Measurements from ENCODE around the gene ARHGAP15. TPM values are rescaled to one million over a fixed set of nuclear protein-coding genes. Genes with fewer than 3 reads are reported as not detected.

ARHGAP15 gene
- total RNA-seq, 1 experiment from 2014 or later = 0.42 TPM

DNA sequence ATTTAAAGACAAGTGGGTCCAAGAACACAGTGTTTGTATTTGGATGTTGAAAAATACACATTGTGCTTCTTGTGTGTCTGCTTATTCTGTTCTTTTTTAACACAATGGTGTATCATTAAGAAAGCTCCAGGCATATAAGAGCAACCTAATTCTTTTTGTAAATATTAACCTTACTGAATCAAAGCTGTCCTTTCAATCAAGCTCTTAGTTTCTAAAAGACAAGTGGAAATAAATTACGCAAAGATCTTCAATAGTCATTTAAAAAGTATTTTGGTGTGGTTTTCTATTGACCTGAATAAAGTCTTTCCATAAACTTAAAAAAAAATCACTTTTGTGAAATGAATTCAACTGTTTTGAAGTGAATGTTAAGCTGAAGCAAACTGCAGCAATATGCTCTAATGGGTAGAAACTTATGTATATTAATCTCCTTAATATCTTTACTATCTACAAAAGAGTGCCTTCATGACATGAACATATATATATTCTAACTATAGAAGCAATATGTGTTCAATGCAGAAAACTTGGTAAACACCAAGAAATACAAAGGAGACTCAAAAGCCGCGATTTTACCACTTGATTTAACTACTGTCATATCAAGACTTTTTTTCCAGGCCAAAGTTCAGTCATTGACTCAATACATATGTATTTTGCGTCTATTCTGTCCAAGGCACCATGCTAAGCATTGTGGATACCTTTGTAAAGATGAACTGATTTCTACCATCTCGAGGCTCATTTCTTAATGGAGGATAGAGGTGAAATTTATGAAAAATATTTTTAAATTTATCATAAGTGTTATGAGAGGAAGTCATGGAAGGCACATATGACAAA lies 97.7 kb downstream of the ARHGAP15 start (continued):
- TF ChIP-seq, protein P1, sequence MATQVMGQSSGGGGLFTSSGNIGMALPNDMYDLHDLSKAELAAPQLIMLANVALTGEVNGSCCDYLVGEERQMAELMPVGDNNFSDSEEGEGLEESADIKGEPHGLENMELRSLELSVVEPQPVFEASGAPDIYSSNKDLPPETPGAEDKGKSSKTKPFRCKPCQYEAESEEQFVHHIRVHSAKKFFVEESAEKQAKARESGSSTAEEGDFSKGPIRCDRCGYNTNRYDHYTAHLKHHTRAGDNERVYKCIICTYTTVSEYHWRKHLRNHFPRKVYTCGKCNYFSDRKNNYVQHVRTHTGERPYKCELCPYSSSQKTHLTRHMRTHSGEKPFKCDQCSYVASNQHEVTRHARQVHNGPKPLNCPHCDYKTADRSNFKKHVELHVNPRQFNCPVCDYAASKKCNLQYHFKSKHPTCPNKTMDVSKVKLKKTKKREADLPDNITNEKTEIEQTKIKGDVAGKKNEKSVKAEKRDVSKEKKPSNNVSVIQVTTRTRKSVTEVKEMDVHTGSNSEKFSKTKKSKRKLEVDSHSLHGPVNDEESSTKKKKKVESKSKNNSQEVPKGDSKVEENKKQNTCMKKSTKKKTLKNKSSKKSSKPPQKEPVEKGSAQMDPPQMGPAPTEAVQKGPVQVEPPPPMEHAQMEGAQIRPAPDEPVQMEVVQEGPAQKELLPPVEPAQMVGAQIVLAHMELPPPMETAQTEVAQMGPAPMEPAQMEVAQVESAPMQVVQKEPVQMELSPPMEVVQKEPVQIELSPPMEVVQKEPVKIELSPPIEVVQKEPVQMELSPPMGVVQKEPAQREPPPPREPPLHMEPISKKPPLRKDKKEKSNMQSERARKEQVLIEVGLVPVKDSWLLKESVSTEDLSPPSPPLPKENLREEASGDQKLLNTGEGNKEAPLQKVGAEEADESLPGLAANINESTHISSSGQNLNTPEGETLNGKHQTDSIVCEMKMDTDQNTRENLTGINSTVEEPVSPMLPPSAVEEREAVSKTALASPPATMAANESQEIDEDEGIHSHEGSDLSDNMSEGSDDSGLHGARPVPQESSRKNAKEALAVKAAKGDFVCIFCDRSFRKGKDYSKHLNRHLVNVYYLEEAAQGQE (IDR thresholded peaks at IDR 0.05; ENCODE audit: low read depth) = no peak
- TF ChIP-seq, protein P2, sequence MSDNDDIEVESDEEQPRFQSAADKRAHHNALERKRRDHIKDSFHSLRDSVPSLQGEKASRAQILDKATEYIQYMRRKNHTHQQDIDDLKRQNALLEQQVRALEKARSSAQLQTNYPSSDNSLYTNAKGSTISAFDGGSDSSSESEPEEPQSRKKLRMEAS (IDR thresholded peaks at IDR 0.05) = no peak

DNA sequence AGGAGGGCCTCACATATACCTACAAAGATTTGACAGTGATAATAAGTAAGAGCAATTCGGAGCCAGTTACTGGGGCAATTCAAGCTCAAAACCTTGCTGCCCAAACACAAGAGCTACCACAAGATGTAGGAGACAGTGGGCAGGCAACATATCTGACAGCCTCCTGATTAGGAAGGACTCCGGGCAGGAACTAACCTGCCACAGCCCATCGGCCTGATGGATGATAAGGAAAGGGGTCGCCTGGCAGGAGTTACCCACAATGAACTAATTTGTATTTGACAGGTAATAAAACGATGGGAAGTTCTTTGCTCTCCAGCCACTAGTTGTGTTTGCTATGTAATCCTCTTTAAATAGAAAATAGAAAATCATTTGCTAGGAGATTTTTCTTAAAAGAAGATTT lies 100.2 kb downstream of the ARHGAP15 start:
- DNase-seq (ENCODE audit: low read depth, low spot score) = no peak
- RAD21 ChIA-PET (ENCODE audit: low non-redundant PET in 1 of 2, low total read pairs in 2 of 2, uncharacterized antibody in 2 of 2, unreplicated experiment in 2 of 2) = no interaction called here
- TF ChIP-seq TCF7L2 (IDR thresholded peaks at IDR 0.05; ENCODE audit: borderline replicate concordance, extremely low read depth, insufficient read depth, insufficient read length) (no peak), SRF (IDR thresholded peaks at IDR 0.05; ENCODE audit: low read depth) (no peak), RAD21 (IDR thresholded peaks at IDR 0.05; ENCODE audit: low read depth) (no peak), CBX3 (IDR thresholded peaks at IDR 0.05; ENCODE audit: low read depth) (no peak), YY1 (IDR thresholded peaks at IDR 0.05; ENCODE audit: extremely low read depth, insufficient replicate concordance, low read depth, low read length) (no peak), ELF1 (IDR thresholded peaks at IDR 0.05; ENCODE audit: borderline replicate concordance, low read depth) (no peak), ZNF274 (IDR thresholded peaks at IDR 0.05; ENCODE audit: low read depth, low read length) (no peak), ZFX (IDR thresholded peaks at IDR 0.05) (no peak), CEBPB (IDR thresholded peaks at IDR 0.05; ENCODE audit: low read depth) (no peak), SIN3A (IDR thresholded peaks at IDR 0.05; ENCODE audit: low read depth) (no peak)
- TF ChIP-seq, protein P1 (IDR thresholded peaks at IDR 0.05; ENCODE audit: low read depth) = no peak
- TF ChIP-seq, protein P3, sequence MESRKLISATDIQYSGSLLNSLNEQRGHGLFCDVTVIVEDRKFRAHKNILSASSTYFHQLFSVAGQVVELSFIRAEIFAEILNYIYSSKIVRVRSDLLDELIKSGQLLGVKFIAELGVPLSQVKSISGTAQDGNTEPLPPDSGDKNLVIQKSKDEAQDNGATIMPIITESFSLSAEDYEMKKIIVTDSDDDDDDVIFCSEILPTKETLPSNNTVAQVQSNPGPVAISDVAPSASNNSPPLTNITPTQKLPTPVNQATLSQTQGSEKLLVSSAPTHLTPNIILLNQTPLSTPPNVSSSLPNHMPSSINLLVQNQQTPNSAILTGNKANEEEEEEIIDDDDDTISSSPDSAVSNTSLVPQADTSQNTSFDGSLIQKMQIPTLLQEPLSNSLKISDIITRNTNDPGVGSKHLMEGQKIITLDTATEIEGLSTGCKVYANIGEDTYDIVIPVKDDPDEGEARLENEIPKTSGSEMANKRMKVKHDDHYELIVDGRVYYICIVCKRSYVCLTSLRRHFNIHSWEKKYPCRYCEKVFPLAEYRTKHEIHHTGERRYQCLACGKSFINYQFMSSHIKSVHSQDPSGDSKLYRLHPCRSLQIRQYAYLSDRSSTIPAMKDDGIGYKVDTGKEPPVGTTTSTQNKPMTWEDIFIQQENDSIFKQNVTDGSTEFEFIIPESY (IDR thresholded peaks at IDR 0.05; ENCODE audit: extremely low read depth, insufficient replicate concordance, low read length) = no peak
- TF ChIP-seq, protein P2 (IDR thresholded peaks at IDR 0.05) = no peak

More for the DNA sequence above, 100.2 kb downstream of the ARHGAP15 start:
- Histone ChIP-seq H3K4me2 (ENCODE audit: low read length) (no peak overlapping the region), H3K9ac (ENCODE audit: low read length) (no peak overlapping the region), H2AFZ (ENCODE audit: low read depth, low read length, poor library complexity, severe bottlenecking) (no peak overlapping the region), H4K20me1 (ENCODE audit: insufficient read depth) (no peaks in the 10 kb centered on the region), H3K36me3 (ENCODE audit: control insufficient read depth in 1 of 2, insufficient read depth in 2 of 2, low read length in 2 of 2) (no peaks in the 10 kb centered on the region), H3K4me3 (replicated peaks in 1 of 2; ENCODE audit: low read depth in 1 of 2, low read length in 2 of 2) (no peak overlapping the region), H3K79me2 (ENCODE audit: insufficient read depth, low read length) (no peaks in the 10 kb centered on the region), H3K27me3 (ENCODE audit: insufficient read depth, low read length) (peaks cover 5% of the 10 kb centered on the region; the same call in 1 of the 2 replicates), H3K9me2 (ENCODE audit: insufficient read depth) (no peaks in the 10 kb centered on the region), H3K4me1 (ENCODE audit: control insufficient read depth in 1 of 2, insufficient read depth in 2 of 2, low read length in 2 of 2) (no peaks in the 10 kb centered on the region), H3K27ac (ENCODE audit: low read depth, low read length) (no peak overlapping the region), H3K9me3 (ENCODE audit: control insufficient read depth in 1 of 2, insufficient read depth in 1 of 2, low read depth in 1 of 2, low read length in 2 of 2) (no peaks in the 10 kb centered on the region)
- intact Hi-C loops (cut with micrococcal nuclease) = no loop called here
- BruUV-seq (replicated peaks) = no TSS peak
- ChIA-PET CTCF (interaction anchor here (1.1 to 1.4 kb wide), 2 partner anchors 30 to 31 kb away, joined by 3 read pairs; no protein-coding TSS in a partner anchor), POLR2A (no interaction called here)
- no peak for ATAC-seq
